Panc1 (cell line): Measurements from ENCODE around the gene EID2B.

Source experiments
- POLR2AphosphoS5 ChIP-seq: IDR thresholded peaks from 2 replicates; pipeline ENCODE4 v1.6.1; 2012; ENCODE audit warnings: mild to moderate bottlenecking, low read depth, low read length, moderate library complexity
- REST ChIP-seq, 2 experiments: IDR thresholded peaks; 2 replicates each; pipeline ENCODE4 v1.6.1; 2011 to 2012; ENCODE audit warnings: low read depth in 2 of 2, control low read depth in 1 of 2, low read length in 1 of 2, mild to moderate bottlenecking in 1 of 2, moderate library complexity in 1 of 2; ENCODE audit not compliant: insufficient read depth in 1 of 2
- SIN3A ChIP-seq: IDR thresholded peaks from 2 replicates; pipeline ENCODE4 v1.6.1; 2012; ENCODE audit warnings: low read depth, mild to moderate bottlenecking, low read length, moderate library complexity, borderline replicate concordance; ENCODE audit not compliant: insufficient read depth
- TCF7L2 ChIP-seq: IDR thresholded peaks from 2 replicates; pipeline ENCODE4 v1.6.1; 2011; ENCODE audit warnings: mild to moderate bottlenecking, low read depth, low read length, inconsistent platforms
- TF ChIP-seq, protein P1 (sequence below): fragments of 450-650 bp; IDR thresholded peaks from 2 replicates; pipeline ENCODE4 v1.5.1; 2017; ENCODE audit warnings: mild to moderate bottlenecking

DNA sequence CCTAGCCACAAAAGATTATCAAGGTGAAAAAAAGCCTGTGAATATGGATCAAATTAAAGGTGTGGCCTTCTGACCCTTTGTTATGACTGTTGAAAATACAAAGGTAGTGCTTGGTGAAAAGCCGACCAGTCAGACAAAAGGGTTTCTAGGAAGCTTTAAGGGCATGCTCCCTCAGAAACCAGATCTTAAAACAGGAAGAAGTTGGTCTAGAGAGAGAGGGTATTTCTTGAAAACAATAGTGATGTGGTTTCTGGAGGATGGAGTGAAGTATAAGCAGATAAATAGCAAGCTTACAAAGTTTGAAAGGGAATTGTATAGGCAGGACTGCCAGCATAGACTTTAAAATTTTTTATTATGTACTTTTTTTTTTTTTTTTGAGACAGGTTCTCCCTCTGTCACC lies 12.3 kb upstream of the EID2B start:
- TF ChIP-seq, protein P1, sequence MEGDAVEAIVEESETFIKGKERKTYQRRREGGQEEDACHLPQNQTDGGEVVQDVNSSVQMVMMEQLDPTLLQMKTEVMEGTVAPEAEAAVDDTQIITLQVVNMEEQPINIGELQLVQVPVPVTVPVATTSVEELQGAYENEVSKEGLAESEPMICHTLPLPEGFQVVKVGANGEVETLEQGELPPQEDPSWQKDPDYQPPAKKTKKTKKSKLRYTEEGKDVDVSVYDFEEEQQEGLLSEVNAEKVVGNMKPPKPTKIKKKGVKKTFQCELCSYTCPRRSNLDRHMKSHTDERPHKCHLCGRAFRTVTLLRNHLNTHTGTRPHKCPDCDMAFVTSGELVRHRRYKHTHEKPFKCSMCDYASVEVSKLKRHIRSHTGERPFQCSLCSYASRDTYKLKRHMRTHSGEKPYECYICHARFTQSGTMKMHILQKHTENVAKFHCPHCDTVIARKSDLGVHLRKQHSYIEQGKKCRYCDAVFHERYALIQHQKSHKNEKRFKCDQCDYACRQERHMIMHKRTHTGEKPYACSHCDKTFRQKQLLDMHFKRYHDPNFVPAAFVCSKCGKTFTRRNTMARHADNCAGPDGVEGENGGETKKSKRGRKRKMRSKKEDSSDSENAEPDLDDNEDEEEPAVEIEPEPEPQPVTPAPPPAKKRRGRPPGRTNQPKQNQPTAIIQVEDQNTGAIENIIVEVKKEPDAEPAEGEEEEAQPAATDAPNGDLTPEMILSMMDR, result no peak
- no peak for TF ChIP-seq POLR2AphosphoS5
- no peak for TF ChIP-seq SIN3A
- TF ChIP-seq REST (IDR thresholded peaks at IDR 0.05; ENCODE audit: insufficient read depth in 1 of 2, low read depth in 2 of 2, low read length in 1 of 2), result no peak
- no peak for TF ChIP-seq TCF7L2
